ENCODE results near the gene CRTAC1. TPM values are rescaled to one million over a fixed set of nuclear protein-coding genes. Genes with fewer than 3 reads are reported as not detected.

CRTAC1 gene
- total RNA-seq, 1 donor: not detected

- no peak for TF ChIP-seq CTCF (IDR thresholded peaks at IDR 0.05; ENCODE audit: insufficient read depth, low read length)
- no peak overlapping the region for H3K4me3 ChIP-seq (ENCODE audit: low read depth, low read length)
- no peak for DNase-seq (ENCODE audit: low read depth)
These were observed 10.2 kb downstream of the CRTAC1 start for GRCh38 chr10:98020254-98020653.

GRCh38 chr10:98019784-98020183 is 10.6 kb downstream of the CRTAC1 start:
- TF ChIP-seq CTCF (IDR thresholded peaks at IDR 0.05; ENCODE audit: insufficient read depth, low read length): no peak
- no peak overlapping the region for H3K4me3 ChIP-seq (ENCODE audit: low read depth, low read length)
- DNase-seq (ENCODE audit: low read depth): no peak

- DNase-seq (ENCODE audit: low read depth): no peak
- no peak for TF ChIP-seq CTCF (IDR thresholded peaks at IDR 0.05; ENCODE audit: insufficient read depth, low read length)
- no peak overlapping the region for H3K4me3 ChIP-seq (ENCODE audit: low read depth, low read length)
These were observed 13.5 kb downstream of the CRTAC1 start for GRCh38 chr10:98016772-98017475.

GRCh38 chr10:98013776-98014175 is 16.6 kb downstream of the CRTAC1 start:
- no peak for DNase-seq (ENCODE audit: low read depth)
- no peak overlapping the region for H3K4me3 ChIP-seq (ENCODE audit: low read depth, low read length)
- TF ChIP-seq CTCF (IDR thresholded peaks at IDR 0.05; ENCODE audit: insufficient read depth, low read length): no peak

GRCh38 chr10:98013122-98013521 is 17.3 kb downstream of the CRTAC1 start:
- no peak for DNase-seq (ENCODE audit: low read depth)
- no peak overlapping the region for H3K4me3 ChIP-seq (ENCODE audit: low read depth, low read length)
- no peak for TF ChIP-seq CTCF (IDR thresholded peaks at IDR 0.05; ENCODE audit: insufficient read depth, low read length)

GRCh38 chr10:98012644-98013043 is 17.8 kb downstream of the CRTAC1 start:
- no peak for TF ChIP-seq CTCF (IDR thresholded peaks at IDR 0.05; ENCODE audit: insufficient read depth, low read length)
- no peak overlapping the region for H3K4me3 ChIP-seq (ENCODE audit: low read depth, low read length)
- DNase-seq (ENCODE audit: low read depth): no peak

Measured in fibroblast of the aortic adventitia (primary cell).